ENCODE results near the gene PTBP3. TPM values are rescaled to one million over a fixed set of nuclear protein-coding genes. Genes with fewer than 3 reads are reported as not detected.

PTBP3 gene
- total RNA-seq, 1 experiment from 2014 or later = 100 TPM

DNA sequence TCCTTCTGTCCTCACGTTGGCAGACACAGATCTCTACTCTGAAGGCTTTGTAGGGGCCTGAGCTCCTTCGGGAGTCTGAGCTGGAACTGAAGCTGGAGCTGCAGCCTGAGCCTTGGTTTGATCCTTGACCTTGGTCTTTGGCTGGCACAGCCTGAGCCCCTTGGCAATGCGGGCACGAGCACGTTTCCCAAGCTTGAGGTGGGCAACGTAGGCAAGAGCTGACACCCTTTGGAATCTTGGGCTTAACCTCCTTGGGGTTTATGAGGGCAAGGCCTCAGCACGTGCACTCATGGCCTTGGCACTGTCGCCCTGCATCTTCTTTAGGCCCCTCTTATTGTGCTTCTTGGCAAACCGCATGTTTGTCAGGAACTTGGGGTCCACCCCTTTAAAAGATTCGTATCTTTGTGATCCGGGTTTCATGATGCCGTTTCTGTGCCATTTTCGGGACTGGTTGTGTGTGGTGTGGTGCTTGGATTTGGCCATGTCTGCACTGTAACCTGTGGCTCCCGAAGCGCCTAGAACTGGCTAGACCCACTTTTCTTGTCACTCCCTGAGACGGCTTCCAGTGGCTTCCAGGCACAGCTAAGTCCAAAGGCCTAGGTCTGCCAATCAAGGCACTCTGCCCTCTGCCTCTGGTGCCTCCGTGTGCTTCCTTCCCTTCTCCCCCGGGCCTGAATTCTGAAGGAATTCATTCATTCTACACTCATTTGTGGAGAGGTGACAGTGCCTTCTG is 159.8 kb downstream of the PTBP3 start (continued):
- TF ChIP-seq, protein P1, sequence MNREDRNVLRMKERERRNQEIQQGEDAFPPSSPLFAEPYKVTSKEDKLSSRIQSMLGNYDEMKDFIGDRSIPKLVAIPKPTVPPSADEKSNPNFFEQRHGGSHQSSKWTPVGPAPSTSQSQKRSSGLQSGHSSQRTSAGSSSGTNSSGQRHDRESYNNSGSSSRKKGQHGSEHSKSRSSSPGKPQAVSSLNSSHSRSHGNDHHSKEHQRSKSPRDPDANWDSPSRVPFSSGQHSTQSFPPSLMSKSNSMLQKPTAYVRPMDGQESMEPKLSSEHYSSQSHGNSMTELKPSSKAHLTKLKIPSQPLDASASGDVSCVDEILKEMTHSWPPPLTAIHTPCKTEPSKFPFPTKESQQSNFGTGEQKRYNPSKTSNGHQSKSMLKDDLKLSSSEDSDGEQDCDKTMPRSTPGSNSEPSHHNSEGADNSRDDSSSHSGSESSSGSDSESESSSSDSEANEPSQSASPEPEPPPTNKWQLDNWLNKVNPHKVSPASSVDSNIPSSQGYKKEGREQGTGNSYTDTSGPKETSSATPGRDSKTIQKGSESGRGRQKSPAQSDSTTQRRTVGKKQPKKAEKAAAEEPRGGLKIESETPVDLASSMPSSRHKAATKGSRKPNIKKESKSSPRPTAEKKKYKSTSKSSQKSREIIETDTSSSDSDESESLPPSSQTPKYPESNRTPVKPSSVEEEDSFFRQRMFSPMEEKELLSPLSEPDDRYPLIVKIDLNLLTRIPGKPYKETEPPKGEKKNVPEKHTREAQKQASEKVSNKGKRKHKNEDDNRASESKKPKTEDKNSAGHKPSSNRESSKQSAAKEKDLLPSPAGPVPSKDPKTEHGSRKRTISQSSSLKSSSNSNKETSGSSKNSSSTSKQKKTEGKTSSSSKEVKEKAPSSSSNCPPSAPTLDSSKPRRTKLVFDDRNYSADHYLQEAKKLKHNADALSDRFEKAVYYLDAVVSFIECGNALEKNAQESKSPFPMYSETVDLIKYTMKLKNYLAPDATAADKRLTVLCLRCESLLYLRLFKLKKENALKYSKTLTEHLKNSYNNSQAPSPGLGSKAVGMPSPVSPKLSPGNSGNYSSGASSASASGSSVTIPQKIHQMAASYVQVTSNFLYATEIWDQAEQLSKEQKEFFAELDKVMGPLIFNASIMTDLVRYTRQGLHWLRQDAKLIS (CRISPR knock-in tag; IDR thresholded peaks at IDR 0.05; ENCODE audit: borderline replicate concordance) = no peak
- TF ChIP-seq, protein P2, sequence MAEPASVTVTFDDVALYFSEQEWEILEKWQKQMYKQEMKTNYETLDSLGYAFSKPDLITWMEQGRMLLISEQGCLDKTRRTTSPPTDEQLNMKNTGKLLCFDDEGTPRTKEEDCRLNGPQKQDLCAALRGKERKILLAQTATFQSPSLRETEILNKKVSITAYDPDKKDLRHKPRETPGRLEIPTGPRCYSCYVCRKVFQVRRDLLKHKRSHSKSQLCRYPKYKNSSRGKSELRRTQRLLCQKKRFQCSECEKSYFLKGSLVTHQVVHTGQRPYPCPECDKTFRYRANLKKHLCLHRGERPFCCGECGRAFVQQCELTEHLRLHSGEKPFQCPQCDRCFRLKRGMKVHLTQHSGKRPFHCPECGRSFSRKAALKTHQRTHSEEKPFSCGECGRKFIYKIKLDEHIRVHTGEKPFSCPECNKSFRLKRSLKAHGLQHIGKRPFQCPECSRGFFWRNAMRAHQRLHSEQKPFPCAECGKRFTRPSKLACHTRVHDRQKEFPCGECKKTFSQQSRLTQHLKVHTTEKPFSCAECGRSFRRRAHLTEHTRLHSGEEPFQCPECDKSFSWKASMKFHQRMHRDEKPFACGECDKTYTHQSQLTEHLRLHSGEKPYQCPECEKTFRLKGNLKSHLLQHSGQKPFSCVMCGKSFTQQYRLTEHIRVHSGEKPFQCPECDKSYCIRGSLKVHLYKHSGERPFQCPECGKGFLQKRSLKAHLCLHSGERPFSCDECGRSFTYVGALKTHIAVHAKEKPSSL (CRISPR knock-in tag; conservative IDR thresholded peaks at IDR 0.05) = no peak

DNA sequence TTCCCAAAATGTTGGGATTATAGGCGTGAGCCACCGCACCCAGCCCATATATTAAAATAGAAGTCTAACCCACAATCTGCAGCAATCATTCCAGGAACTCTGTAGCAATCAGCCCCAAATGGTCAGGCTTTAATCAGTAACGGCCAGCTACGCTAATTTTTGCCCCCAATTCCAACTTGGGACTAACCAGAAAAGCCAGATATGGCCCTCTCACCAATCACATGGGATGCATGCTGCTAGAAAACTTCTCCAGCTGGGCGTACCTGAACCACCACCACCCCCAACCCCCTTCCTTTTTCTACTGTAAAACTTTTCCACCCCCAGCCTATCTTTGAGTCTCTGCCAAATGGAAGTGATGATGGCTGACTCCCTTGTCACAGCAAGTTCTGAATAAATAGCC is 162.5 kb downstream of the PTBP3 start:
- POLR2A ChIA-PET = no interaction called here
- H3K27me3 Mint-ChIP-seq (ENCODE audit: low read depth) = peaks cover 20% of the 10 kb centered on the region
- H3K36me3 Mint-ChIP-seq = no peaks in the 10 kb centered on the region
- DNase-seq (ENCODE audit: low spot score) (no peak), ATAC-seq (no peak)
- H3K9me3 Mint-ChIP-seq = no peaks in the 10 kb centered on the region
- no peak overlapping the region for H3K4me3 Mint-ChIP-seq
- H3K27ac Mint-ChIP-seq = no peak overlapping the region
- CTCF ChIA-PET = no interaction called here
- TF ChIP-seq ZNF416 (CRISPR knock-in tag; IDR thresholded peaks at IDR 0.05) (no peak), JAZF1 (CRISPR knock-in tag; IDR thresholded peaks at IDR 0.05) (no peak)
- TF ChIP-seq, protein P3, sequence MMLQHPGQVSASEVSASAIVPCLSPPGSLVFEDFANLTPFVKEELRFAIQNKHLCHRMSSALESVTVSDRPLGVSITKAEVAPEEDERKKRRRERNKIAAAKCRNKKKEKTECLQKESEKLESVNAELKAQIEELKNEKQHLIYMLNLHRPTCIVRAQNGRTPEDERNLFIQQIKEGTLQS (CRISPR knock-in tag; conservative IDR thresholded peaks at IDR 0.05) = no peak
- TF ChIP-seq, protein P4, sequence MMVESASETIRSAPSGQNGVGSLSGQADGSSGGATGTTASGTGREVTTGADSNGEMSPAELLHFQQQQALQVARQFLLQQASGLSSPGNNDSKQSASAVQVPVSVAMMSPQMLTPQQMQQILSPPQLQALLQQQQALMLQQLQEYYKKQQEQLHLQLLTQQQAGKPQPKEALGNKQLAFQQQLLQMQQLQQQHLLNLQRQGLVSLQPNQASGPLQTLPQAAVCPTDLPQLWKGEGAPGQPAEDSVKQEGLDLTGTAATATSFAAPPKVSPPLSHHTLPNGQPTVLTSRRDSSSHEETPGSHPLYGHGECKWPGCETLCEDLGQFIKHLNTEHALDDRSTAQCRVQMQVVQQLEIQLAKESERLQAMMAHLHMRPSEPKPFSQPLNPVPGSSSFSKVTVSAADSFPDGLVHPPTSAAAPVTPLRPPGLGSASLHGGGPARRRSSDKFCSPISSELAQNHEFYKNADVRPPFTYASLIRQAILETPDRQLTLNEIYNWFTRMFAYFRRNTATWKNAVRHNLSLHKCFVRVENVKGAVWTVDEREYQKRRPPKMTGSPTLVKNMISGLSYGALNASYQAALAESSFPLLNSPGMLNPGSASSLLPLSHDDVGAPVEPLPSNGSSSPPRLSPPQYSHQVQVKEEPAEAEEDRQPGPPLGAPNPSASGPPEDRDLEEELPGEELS (CRISPR knock-in tag; IDR thresholded peaks at IDR 0.05) = no peak
- peaks cover 52% of the 10 kb centered on the region for H3K4me1 Mint-ChIP-seq

DNA sequence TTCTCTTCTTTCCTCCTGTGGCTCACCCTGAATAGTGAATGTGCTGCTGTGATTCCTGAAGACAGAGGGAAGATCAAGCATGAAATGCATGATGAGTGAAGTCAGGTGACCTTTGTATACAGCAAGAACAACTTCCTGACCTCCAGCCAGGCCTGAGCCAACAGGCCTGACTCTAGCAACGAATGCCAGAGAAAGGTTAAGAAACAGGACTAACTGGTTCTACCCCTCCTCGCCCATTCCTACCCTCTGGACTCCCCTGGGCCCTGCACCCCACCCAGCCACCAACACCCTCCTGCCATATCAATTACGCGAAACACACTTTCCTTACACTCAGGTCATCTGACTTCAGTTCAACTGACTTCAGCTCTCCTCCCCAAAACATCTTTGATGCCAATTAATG is 163.2 kb downstream of the PTBP3 start:
- Mint-ChIP-seq H3K27me3 (ENCODE audit: low read depth) (peaks cover 13% of the 10 kb centered on the region), H3K4me3 (no peak overlapping the region), H3K27ac (peak overlapping the region; percentile 31), H3K4me1 (peaks cover 51% of the 10 kb centered on the region), H3K9me3 (no peaks in the 10 kb centered on the region), H3K36me3 (no peaks in the 10 kb centered on the region)
- ATAC-seq = peak; percentile 49
- POLR2A ChIA-PET = interaction anchor here (0.7 kb wide), 1 partner anchor 118 kb away, joined by 5 read pairs; no protein-coding TSS in a partner anchor
- TF ChIP-seq CREM (CRISPR knock-in tag; IDR thresholded peaks at IDR 0.05) (no peak), NFE2L1 (CRISPR knock-in tag; IDR thresholded peaks at IDR 0.05) (no peak)
- TF ChIP-seq, protein P5, sequence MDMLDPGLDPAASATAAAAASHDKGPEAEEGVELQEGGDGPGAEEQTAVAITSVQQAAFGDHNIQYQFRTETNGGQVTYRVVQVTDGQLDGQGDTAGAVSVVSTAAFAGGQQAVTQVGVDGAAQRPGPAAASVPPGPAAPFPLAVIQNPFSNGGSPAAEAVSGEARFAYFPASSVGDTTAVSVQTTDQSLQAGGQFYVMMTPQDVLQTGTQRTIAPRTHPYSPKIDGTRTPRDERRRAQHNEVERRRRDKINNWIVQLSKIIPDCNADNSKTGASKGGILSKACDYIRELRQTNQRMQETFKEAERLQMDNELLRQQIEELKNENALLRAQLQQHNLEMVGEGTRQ (CRISPR knock-in tag; IDR thresholded peaks at IDR 0.05) = peak; percentile 68; the same call in 1 of the 2 replicates
- TF ChIP-seq, protein P6, sequence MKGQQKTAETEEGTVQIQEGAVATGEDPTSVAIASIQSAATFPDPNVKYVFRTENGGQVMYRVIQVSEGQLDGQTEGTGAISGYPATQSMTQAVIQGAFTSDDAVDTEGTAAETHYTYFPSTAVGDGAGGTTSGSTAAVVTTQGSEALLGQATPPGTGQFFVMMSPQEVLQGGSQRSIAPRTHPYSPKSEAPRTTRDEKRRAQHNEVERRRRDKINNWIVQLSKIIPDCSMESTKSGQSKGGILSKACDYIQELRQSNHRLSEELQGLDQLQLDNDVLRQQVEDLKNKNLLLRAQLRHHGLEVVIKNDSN (CRISPR knock-in tag; IDR thresholded peaks at IDR 0.05) = peak; percentile 58; the same call in 1 of the 2 replicates
- CTCF ChIA-PET = no interaction called here
- DNase-seq (ENCODE audit: low spot score) = no peak
